A204.1 (cell line): Measurements from ENCODE around the gene RIN3.

ENCODE experiments used
- FAIRE-seq: peaks from 2 replicates; lab custom pipeline; 2012; peaks lifted over from hg19 to GRCh38; lab: Jason Lieb, UNC

Gene RIN3

DNA sequence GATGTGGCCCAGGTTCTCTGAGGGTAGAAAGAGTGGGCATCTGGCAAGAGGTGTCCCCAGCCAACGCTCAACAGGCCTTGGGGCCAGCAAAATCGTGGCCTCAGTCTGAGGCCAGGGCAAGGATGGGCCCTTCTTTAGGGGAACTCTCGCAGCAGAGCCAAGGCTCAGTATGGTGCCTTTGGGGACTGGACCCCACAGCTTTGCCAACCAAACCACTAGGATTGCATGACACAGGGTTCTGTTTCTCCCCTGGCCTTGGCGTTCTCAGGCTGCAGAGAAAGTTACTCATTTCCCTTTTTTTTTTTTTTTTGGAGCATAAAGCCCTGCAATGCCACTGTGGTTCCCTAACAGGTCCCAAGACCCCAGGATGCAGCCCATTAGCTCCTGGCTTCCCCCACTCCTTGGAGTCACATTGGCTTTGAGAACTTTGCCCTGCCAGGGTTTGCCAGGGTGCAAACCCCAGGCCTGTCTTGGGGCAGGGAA lies 134.3 kb downstream of the RIN3 start:
- no peak for FAIRE-seq

DNA sequence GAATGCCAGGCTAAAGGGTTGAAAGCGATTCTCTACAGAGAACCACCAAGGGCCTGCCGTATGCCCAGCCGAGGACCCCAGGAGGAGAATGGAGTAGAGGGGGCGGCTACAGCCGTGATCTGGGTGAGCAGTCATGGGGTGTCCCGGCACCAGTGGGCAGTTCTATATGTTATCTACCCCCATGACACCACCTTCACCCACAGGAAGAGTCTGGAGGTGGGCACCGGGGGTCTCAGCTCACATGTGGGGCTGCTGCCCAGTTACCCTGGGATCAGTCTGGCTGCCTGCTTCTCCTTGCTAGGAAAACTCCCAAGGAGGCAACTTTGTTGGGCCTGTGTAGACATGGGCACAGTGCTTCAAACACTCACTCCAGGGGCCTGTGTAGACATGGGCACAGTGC lies 135.5 kb downstream of the RIN3 start:
- FAIRE-seq: no peak

DNA sequence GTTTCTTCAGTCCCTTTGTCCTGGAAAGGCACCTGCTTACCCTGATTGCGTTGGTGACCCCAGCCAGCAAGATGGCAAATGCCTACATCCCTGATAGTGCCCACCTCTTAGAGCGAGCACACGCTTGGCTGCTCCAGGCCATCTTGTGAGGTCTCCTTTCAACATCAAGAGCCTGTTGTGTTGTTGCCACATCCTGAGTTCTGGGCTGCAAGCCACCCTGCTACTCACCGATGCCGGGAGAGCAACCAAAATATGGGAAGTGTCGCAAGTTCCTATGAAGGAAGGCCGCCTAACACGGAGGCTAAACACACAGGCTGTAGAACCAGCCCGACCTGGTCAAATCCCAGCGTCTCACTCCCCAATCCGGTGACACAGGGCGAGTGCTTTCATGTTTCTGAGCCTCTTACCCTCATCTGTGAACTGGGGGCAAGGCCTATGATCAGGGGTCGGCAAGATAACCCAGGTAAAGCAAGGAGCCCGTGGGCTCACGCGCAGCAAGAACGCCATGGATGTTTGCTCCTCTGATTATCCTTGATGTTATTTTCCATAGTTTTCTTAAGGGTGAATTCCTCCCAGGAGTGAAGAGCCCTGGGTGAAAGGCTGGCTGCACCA lies 136.5 kb downstream of the RIN3 start:
- no peak for FAIRE-seq

DNA sequence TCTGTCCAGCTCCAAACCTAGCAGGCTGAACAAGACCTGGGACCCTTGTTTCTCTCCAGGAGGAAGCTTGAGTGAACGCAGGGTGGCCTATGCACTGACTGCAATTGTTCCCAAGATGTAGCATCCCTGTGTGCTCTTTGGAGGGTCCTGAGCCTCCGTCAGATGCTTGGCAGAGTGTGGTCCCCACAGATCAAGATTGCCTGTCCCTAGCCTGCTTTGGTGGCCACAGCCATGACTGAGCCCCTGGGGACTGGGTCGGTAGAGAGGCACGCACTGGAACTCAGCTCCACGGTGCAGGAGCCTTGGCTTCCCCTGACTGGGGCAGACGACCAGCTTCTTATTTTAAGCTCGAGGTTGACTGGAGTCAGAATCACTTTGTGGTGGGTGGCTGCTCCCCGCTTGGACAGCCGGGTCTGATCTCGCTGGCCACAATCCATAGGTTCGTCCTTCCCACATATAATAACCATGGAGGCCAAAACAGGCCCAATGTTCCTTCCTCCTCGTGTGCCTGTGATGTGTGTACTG lies 137.1 kb downstream of the RIN3 start:
- FAIRE-seq: no peak

DNA sequence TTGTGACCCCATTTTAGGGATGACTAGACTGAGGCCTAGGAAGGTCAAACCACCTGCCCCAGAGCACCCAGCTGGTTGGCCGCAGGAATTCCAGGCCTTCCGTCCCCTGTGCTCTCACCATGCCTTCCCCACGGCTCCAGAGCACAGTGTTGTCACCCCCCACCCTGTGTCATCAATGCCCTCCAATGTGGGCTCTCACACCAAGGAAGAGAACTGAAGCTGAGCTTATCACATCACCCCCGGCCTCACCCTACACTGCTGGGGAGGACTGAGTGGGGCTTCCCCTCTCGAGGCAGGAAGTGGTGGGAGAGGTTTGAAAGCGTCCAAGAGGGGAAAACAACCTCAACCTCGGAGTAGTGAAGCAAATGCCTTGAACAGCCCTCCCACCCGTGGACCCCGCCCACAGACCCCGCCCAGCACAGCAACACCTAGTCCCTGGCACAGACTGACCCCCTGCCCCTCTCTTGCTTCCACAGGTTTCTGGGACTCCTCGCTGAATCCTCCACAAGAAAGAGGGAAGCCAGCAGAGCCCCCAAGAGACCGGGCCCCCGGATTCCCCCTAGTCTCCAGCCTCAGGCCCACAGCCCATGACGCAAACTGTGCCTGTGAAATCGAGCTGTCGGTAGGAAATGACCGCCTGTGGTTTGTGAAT lies 137.7 kb downstream of the RIN3 start:
- FAIRE-seq: no peak

DNA sequence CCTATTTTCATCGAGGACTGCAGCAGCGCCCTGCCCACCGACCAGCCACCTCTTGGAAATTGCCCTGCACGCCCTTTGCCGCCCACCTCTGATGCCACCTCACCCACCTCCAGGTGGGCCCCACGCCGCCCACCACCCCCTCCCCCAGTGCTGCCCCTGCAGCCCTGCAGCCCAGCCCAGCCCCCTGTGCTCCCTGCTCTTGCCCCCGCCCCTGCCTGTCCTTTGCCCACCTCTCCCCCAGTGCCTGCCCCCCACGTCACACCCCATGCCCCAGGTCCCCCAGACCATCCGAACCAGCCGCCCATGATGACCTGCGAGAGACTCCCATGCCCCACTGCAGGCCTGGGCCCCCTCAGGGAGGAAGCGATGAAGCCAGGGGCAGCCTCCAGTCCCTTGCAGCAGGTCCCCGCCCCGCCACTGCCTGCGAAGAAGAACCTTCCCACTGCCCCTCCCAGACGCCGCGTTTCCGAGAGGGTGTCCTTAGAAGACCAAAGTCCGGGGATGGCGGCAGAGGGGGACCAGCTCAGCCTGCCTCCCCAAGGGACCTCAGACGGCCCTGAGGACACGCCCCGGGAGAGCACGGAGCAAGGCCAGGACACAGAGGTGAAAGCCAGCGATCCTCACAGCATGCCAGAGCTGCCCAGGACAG lies 138.3 kb downstream of the RIN3 start:
- no peak for FAIRE-seq

DNA sequence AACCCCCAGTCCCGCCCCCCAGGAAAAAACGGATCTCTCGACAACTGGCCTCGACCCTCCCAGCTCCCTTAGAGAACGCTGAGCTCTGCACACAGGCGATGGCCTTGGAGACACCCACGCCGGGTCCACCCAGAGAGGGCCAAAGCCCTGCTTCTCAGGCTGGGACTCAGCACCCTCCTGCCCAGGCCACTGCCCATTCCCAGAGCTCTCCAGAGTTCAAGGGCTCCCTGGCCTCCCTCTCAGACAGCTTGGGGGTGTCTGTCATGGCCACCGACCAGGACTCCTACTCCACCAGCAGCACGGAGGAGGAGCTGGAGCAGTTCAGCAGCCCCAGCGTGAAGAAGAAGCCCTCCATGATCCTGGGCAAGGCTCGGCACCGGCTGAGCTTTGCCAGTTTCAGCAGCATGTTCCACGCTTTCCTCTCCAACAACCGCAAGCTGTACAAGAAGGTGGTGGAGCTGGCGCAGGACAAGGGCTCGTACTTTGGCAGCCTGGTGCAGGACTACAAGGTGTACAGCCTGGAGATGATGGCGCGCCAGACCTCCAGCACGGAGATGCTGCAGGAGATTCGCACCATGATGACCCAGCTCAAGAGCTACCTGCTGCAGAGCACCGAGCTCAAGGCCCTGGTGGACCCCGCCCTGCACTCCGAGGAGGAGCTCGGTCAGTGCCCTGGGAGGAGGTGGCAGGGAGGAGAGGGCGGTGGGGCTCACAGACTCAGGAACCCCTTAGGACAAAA lies 139.0 kb downstream of the RIN3 start:
- no peak for FAIRE-seq

DNA sequence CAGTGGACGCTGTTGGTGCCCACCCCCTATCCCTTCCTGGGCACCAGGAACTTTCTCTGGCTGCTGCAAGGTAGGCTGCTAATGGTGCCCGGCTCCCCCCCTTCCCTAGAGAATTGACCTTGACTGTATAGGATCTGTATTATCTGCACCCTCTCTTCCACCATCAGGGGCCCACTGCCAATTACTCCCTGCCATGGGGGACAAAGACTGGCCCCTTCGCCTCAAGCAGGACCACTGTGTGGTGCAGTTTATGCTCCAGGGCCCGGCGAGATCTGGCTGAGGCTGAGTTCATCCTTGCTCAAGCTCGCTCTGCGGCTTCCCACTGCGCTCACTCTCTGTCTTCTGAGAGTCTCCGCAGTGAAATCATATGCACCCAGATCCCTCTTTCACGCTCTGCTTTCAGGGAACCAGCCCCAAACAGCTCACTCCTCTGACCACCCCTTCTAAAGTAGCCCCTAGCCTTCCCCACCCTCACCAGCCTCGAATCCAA lies 139.6 kb downstream of the RIN3 start:
- no peak for FAIRE-seq

DNA sequence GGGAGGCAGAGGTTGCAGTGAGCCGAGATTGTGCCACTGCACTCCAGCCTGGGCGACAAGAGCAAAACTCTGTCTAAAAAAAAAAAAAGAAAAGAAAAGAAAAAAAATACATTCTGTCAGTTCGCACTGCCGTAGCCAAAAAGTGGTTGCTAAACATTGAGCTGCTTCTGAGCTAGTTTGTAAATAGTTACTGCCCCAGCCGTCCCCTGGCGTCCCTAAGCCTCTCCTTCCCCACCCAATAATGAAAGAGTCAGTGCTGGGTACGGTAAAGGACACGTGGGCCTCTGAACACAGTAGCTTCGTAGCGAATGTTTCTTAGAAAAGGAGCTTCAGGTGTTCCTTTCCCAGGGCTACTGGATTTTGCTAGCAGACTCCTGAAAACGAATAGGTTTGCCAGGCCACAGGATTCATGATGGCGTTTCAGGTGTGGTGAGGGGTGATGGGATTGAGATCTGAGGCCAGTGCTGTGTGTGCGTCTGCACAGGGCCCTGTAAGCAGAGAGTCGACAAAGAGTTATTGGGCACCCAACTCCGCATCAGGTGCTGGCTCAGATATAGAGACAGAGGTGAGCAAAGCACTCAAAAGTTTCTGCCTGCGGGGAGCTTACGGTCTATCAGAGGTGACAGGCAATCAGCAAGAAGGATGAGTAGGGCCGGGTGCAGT lies 140.8 kb downstream of the RIN3 start:
- FAIRE-seq: no peak

DNA sequence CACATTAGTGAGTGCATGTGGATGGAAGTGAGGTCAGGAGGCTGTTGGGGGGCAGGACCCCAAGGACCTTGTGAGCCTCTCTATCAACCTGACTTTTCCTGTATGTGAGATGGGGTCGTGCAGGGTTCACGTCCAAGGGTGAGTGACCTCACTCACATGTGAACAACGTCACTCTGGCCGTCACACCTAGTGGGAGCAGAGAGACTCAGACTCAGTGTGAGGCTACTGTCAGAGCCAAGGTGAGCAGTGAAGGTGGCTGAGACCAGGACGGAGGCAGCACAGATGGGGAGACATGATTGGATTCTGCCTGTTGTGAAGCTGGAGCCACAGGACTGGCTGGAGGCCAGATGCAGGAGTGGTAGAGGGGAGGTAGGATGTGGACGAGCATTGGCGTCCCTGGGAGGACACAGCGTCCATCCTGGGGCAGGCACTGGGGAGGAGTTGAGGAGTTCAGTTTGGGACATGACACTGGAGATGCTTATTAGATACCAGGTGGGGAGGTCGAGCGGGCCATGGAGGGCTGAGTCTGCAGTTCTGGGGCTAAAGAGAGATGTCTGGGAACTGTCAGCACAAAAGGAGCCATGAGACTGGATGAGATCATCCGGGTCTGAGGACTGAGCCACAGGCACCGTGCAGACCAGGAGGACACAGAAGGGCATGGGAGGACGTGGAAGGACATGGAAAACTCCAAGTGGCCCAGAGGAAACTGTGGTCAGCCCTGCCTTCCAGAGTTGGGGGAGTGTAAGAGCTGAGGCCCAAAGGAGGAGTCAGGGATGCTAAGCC lies 142.0 kb downstream of the RIN3 start:
- FAIRE-seq: no peak

DNA sequence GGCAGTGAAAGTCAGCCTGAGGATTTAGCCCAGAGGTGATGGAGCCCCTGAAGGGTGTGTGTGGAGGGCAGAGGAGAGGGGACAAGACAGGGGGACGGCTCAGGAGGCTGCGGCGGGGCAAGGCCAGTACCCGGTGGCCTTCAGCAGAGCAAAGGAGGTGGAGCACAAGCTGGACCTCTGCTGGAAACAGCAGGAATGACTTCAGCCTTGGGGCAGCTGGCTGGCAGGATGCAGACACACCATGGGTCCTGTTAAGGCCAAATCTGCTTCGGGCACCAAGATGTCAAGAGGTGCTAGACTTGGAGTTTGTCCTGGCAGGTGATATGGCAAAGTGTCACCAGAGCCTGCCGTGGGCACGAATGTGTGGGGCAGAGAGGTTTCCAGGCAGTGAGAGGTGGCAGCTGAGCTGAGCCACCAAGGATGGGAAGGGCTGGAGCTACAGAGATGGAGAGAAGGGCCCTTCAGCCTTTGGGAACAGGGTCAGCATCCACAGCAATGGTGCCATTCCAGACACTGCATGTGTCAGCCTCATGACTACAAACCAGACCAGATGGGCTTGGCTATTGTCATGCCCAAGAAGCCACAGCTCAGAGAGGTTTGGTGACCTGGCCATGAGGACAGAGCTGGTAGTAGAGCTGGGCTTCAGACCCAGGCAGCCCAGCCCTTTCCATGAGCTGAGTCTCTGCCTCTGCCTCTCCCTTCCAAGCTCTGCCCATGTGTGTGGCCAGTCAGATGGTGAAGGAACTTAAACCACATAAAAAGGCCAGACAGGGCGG lies 142.9 kb downstream of the RIN3 start:
- no peak for FAIRE-seq

DNA sequence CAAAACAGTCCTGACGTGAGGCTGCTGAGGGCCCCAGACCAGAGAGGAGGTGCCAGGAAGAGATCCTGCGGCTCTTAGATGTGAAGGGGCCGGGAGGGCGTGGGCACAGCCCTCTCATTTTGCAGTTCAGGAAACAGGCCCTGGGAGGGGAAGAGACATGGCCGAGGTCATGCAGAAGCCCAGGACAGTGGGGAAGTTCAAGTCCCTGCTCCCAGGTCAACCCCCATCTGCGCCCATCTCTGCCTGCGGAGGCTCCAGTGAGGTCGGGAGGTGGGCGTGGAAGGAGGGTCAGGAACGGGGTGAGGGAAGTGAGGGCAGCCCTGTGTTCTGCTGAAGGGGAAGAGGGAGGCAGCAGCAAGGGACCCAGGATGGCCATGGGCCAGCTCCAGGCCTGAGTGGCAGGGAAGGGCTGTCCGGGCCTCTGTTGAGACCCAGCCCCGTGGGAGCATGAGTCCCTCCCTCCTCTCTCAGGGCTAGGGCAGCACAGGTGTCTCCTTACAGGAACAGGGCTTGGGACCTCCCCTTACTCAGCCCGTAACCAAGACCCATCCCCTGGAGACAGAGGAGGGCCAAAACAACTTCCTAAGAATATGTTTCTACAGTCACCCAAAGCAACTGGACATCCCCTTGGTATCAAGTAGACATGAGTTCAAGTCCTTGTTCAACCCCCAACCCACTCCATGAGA lies 144.0 kb downstream of the RIN3 start:
- no peak for FAIRE-seq

DNA sequence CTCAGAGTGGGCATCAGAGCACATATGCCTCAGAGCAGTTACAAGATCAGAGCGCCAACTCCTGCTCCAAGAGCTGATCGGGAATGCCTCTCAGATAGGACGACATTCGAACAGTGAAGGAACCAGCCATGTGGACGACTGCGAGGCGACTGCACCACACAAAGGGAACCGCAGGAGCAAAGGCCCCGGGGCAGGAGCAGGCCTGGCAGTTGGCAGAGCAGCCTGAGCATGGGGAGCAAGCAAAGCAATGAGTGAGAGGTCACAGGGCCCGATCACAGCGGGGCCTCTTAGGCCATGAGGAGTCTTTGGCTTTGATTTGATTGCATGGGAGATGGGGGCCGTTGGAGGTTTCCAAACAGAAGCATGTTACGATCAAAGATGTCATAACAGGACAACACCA lies 144.6 kb downstream of the RIN3 start:
- no peak for FAIRE-seq

DNA sequence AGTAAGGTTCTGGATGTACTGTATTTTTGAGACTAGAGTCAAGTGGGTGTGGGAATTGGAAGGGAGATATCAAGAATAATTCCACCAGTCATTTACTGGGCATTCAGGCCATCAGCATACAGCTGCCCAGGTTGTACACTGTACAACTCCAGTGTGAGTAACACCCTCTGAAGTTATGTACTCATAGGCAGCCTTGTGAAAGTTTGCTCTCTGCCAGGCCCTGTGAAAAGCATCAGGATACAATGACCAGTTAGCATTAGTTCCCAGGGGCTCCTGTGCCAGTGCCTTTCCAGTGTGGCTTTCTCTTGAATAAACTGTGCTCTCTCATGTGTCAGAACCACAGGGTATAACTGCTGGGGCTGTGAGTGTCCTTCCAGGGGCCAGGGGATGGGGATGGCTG lies 145.1 kb downstream of the RIN3 start:
- FAIRE-seq: no peak

DNA sequence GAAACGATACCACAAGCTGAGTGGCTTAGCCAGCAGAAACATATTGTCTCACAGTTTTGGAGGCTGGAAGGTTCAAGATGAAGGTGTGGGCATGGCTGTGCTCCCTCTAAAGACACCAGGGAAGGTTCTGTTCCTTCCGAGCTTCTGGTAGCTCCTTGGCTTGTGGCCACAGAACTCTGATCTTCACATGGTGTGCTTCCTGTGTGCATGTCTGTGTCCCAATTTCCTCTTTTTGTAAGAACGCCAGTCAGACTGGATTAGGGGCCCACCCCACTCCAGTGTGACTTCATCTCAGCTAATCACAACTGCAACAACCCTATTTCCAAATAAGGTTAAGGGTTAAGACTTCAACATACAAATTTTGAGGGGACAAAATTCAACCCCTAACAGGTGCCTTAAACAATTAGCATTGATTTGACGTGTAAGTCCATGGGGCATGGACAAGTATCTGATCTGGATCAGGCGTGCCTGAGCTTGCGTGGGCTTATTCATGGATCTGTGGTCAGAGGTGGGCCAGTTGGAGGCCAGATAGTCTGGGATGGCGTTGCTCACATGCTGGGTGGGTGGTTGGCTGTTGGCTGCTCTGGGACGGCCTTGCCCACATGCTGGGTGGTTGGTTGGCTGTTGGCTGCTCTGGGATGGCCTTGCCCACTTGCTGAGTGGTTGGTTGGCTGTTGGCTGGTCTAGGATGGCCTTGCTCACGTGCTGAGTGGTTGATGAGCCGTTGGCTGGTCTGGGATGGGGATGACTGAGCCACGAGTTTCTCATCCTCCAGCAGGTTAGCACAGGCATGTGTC lies 146.4 kb downstream of the RIN3 start:
- no peak for FAIRE-seq

DNA sequence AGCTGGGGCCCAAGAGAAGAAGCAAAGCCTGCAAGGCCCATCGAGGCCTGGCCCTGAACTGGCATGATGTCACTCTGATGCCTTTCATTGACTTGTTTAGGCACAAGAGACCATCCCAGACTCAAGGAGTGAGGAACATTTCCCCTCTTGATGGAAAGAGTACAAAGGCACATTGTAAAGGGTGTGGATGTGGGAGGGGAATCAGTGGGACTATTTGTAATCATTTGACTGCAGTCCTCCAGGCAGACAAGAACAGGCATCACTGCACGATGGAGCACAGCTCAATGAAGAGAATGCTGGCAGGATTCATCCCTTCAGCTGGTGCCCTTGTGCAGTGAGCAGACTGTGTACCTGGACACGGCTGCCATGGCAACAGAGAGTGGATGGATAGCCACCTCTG lies 147.0 kb downstream of the RIN3 start:
- no peak for FAIRE-seq

DNA sequence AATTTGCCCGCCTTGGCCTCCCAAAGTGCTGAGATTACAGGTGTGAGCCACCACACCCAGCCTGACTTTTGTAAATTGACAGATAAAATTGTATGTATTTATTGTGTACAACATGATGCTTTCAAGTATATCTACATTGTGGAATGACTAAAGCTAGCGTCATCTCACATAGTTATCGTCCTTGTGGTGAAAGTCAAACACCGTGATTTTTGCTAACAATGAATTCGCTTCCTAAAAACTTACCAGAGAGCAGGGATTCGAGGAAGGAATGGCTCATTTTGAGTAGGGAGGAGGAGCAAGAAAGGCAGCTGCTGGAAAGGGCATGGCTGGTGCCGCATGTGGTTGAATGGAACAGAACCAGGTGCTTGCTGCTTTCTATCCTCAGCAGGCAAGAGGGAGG lies 149.5 kb downstream of the RIN3 start:
- FAIRE-seq: no peak

DNA sequence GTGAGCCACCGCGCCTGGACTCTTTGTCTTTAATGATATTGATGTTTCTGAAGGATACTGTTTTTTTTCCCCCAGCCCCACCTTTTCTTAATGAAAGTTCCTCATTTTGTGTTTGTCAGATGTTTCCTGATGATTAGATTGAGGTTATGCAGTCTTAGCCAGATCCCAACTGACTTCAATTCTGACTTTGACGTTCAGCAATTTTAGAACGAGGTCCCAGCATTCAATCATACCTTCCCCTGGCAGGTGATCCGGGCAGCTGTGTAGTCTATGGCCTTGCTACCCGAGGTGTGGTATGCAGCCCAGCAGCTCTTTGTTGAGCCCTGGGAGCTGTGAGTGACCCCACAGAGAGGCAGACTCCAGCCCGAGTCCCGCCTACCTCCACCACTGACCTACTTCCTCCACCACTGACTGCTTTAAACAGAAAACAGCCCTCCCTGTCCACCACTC lies 152.1 kb downstream of the RIN3 start:
- no peak for FAIRE-seq

DNA sequence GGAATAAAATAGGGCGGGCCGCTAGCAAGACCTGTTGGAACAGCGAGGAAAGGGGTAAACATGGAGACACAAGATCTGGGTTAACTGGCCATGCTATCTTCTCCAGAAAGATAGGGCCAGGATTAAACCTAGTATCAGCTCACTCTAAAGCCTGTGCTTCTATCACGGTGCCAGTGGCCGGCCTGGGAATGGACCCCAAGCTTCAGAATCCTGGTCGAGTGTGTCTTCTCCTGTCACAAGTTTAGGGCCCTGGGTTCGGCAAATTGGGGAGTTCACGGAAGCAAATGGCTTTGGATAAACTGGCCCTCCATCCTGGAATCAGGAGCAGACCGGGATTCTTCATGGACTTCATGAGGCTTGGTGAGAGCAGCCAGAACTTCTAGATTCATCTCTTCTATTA lies 152.7 kb downstream of the RIN3 start:
- no peak for FAIRE-seq
